Forelimb muscle (tissue), 1 donor: Measurements from ENCODE around the gene PRAMEF18. TPM values are rescaled to one million over a fixed set of nuclear protein-coding genes. Genes with fewer than 3 reads are reported as not detected.
"Not testable (repeated sequence)": the region's sequence is repeated elsewhere in the genome, so short reads cannot be mapped to it uniquely, and the experiment has no call there.

Experiments
- DNase-seq: peaks from one replicate; pipeline ENCODE4 v3.0.0-alpha.2; 2013; ENCODE audit warnings: low read depth
- polyA plus RNA-seq: library from polyadenylated mRNA; unstranded; fragments of 120-200 nt; gene quantifications from one replicate; pipeline ENCODE4 v1.2.1, GENCODE V29; 2013; ENCODE audit not compliant: insufficient read length

PRAMEF18 gene
- polyA plus RNA-seq: not detected

- DNase-seq: not testable (repeated sequence)
Observed at GRCh38 chr1:13225675-13226204, at the start of gene PRAMEF18. Gene PRAMEF18, minus strand, starts transcription at chr1:13226154. Its CDS starts 48 bp downstream, at chr1:13226106.

GRCh38 chr1:13265124-13265523, 39.2 kb upstream of the PRAMEF18 start:
- DNase-seq: not testable (repeated sequence)

GRCh38 chr1:13253898-13254297, 27.9 kb upstream of the PRAMEF18 start, which contains the start of gene PRAMEF5:
Gene PRAMEF5, plus strand, starts transcription at chr1:13254198. Its CDS starts 5,071 bp downstream, at chr1:13259269.
- DNase-seq: not testable (repeated sequence)

GRCh38 chr1:13247122-13247521, 21.2 kb upstream of the PRAMEF18 start:
- not testable (repeated sequence) for DNase-seq

- not testable (repeated sequence) for DNase-seq
Observed at GRCh38 chr1:13246554-13246871, 20.6 kb upstream of the PRAMEF18 start.

DNA sequence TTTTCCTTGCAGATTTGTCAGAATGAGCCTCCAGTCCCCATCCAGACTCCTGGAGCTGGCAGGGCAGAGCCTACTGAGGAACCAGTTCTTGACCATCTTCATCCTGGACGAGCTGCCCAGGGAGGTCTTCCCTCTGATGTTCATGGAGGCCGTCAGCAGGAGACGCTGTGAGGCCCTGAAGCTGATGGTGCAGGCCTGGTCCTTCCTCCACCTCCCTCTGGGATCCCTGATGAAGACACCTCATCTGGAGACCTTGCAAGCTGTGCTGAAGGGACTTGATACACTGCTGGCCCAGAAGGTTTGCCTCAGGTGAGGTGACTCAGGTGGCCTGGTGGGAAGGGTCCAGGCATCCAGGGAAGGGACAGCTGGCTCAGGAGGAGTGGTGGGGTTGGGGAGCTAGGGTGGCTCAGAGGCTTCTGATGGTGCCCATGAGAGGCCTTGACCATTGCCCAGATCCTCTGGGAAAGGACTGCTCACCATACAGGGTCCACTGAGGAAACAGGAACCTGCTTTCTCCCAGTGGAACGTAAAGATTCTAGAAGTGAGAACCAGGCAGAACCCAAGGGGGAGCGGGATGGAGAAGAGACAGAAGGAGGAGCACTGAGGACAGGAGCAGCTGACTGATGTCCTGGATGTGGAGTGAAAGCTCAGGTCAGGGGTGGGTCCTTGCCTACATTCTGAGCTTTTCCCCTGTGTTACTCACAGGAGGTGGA, 20.0 kb upstream of the PRAMEF18 start:
- DNase-seq: not testable (repeated sequence)

DNA sequence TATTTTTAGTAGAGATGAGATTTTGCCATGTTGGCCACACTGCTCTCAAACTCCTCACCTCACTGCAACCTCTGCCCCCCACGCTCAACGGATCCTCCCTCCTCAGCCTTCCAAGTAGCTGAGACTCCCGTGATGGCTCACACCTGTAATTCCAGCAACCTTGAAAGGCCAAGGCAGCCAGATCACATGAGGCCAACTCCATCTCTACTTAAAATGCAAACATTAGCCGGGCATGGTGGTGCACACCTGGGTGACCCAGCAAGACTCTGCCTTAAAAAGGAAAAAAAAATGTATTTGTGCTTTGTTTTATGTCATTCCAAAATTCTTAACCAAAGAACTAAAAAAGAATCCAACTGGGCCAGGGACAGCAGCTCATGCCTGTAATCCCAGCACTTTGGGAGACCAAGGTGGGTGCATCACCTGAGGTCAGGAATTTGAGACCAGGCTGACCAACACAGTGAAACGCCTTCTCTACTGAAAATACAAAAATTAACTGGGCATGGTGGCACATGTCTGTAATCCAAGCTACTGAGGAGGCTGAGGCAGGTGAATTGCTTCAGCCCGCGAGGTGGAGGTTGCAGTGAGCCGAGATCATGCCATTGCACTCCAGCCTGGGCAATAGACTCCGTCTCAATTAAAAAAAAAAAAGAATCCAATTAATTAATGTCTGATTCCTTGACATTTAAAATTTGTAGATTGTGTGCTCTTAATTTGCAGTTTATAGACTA, 17.7 kb upstream of the PRAMEF18 start:
- DNase-seq: not testable (repeated sequence)

GRCh38 chr1:13239633-13240032, 13.7 kb upstream of the PRAMEF18 start:
- not testable (repeated sequence) for DNase-seq

DNA sequence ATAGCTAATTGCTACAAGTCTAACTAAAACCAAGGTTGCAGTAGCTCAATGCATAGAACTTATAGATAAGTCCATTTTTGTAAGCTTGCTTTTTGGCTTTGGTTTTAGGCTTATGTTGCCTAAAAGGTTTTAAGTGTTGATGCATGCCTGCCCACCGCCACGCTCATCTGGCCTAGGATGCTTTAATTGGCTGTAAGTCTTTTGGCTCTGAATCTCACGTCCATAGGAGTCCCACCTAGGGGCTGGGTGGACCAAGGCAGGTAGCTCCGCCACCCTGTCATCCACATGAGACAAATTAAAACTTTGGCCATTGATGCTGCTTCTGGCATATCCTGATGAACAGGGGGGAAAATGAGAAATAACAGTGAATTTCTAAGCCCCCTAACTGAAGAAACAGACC, 11.6 kb upstream of the PRAMEF18 start:
- not testable (repeated sequence) for DNase-seq

- not testable (repeated sequence) for DNase-seq
Observed at GRCh38 chr1:13234057-13234456, 8.1 kb upstream of the PRAMEF18 start.

GRCh38 chr1:13232056-13232455, 6.1 kb upstream of the PRAMEF18 start:
- DNase-seq: not testable (repeated sequence)

GRCh38 chr1:13231061-13231750, 5.3 kb upstream of the PRAMEF18 start:
- not testable (repeated sequence) for DNase-seq

- not testable (repeated sequence) for DNase-seq
Observed at GRCh38 chr1:13230601-13231000, 4.6 kb upstream of the PRAMEF18 start.

DNA sequence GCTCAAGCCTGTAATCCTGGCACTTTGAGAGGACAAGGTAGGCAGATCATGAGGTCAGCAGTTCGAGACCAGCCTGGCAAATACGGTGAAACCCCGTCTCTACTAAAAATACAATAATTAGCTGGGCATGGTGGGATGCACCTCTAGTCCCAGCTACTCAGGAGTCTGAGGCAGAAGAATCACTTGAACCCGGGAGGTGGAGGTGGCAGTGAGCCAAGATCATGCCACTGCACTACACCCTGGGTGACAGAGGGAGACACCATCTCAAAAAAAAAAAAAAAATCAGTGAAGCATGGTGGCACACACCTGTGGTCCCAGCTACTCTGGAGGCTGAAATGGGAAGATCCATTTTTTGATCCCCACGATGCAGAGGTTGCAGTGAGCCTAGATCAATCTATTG, 4.1 kb upstream of the PRAMEF18 start:
- DNase-seq: not testable (repeated sequence)

GRCh38 chr1:13228343-13228781, 2.4 kb upstream of the PRAMEF18 start:
- DNase-seq: no peak

DNA sequence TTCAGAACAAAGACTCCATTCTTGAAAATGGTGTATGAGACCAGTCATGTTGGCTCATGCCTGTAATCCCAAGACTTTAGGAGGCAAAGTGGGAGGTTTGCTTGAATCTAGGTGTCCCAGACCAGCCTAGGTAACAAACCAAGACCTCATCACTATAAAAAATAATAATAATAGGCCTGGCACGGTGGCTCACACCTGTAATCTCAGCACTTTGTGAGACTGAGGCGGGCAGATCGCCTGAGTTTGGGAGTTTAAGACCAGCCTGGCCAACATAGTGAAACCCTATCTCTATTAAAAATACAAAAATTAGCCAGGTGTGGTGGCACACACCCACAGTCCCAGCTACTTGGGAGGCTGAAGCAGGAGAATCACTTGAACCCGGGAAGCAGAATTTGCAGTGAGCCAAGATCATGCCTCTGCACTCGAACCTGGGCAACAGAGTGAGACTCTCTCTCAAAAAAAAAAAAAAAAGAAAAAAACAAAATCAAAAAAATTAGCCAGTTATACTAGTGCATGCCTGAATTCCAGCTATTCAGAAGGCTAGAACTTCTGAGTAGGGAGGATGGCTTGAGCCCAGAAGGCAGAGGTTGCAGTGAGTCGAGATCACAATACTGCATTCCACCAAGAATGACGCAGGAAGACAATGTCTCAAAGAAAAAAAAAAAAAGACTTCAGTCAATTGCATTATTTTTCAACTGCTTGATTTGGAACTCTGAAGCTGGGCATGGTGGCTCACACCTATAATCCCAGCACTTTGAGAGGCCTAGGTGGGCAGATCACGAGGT, 1.5 kb upstream of the PRAMEF18 start:
- not testable (repeated sequence) for DNase-seq

- DNase-seq: no peak
Observed at GRCh38 chr1:13224480-13225060, 1.4 kb downstream of the PRAMEF18 start.

- DNase-seq: not testable (repeated sequence)
Observed at GRCh38 chr1:13222788-13223187, 3.2 kb downstream of the PRAMEF18 start.

DNA sequence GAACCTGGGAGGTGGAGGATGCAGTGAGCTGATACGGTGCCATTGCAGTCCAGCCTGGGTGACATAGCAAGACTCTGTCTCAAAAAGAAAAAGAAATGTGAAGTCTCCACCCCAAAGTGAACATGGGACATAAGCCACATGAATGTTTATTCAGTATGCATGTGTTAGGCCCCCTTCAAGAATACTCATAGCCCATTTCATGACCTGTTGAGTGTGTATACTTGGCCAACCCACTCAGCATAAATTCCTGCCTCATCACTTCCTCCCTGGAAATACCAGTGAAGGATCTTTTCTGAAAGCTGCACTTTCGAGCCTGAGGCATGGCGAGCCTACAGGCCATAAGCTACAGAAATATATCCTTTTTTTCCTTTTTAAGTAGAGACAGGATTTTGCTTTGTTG, 6.8 kb downstream of the PRAMEF18 start:
- not testable (repeated sequence) for DNase-seq

GRCh38 chr1:13216619-13217018, 9.3 kb downstream of the PRAMEF18 start:
- DNase-seq: not testable (repeated sequence)

GRCh38 chr1:13208712-13209111, 17.2 kb downstream of the PRAMEF18 start:
- not testable (repeated sequence) for DNase-seq
